Measurements from ENCODE around the gene HSF5. TPM values are rescaled to one million over a fixed set of nuclear protein-coding genes. Genes with fewer than 3 reads are reported as not detected.

HSF5 gene
- polyA plus RNA-seq, 3 donors, result 0.19 to 0.36 (median 0.27) TPM

- DNase-seq, result no peak
These were observed 102.8 kb downstream of the HSF5 start for GRCh38 chr17:58385359-58385899.

- DNase-seq, result no peak
These were observed 103.3 kb downstream of the HSF5 start for GRCh38 chr17:58384897-58385296.

DNA sequence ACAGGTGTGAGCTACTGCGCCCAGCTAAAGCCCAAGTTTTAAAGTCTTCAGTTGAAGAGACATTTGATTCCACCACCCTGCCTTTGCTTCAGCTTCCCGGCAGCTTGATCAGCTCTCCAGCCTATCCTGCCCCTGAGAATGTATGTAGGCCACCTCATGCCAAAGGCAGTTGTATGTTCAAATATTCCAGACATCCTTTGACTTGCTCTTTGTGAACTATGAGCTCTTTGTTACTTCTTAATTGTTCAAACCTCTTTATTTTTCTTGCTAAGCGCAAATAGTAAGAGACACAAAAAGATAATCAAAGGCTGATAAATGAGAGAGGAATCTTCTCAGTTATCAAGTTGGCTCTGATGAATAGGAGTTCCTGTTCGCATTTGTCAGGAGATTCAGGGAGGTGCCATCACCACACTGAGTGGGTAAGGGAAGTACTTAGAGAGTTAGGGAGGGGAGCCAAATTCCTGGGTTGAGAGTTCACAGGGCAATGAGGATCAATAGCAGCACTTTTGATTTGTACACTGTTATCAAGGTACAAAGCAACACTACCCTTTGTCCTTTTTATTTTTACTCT, 104.2 kb downstream of the HSF5 start:
- no peak for DNase-seq

- no peak for DNase-seq
These were observed 105.4 kb downstream of the HSF5 start for GRCh38 chr17:58382872-58383242.

GRCh38 chr17:58382108-58382871, 105.9 kb downstream of the HSF5 start:
- no peak for DNase-seq

DNA sequence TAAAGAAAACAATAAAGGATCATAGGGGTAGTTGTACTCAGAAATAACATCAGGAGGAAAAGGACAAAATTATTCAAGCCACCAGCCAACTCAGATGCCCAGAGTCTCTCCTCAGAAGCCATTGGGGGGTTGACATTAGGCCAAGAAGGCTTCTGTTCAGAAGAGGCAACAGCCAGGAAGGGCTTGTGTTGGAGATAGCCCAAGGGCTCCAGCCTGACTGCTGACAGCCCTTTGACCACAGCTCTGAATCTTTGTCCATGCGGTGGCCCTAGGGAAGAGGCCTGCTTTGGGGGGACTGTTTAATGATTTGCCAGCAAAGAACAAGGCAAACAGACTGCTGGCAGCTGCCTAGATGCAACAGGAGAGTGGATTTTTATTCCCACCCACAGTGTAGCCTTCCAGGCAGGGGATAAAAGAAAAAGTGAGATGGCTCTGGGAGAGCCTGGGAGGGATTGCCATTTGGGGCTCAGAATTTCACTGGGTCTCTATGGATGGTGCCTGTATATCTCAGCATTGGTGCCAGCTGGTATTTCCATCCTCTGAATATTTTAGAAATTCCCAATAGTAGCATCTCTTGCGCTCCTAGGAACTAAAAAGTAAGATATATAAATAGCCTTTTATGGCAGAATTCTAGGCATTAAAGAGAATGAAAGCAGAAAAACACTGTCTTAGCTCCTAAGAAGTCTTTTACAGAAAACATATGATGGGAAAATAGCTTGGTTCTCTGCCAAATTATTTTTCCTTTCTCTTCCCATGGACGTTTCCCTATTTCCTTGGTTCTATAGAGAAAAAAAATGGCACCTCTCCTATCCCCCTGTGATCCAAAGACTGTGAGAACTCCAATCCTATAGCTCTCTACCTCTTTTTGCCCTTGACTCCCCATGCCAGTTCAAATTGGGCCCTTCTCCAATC, 106.8 kb downstream of the HSF5 start:
- DNase-seq, result no peak

GRCh38 chr17:58380207-58381123, 107.7 kb downstream of the HSF5 start:
- DNase-seq, result no peak

DNA sequence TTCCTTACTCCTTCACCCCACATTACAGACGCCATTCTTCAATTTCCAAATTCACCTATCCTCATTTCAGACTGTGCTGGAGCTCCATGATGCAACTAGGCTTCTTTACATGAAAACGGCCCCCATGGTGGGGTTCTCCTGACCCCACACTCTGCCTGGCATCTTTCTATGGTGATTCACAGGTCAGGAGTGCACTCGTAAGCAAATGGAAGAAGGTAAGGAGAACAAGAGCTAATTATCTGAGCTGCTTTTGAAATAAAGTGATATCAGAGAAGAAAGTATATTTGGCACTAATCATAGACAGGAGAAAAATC, 108.7 kb downstream of the HSF5 start:
- DNase-seq, result no peak

DNA sequence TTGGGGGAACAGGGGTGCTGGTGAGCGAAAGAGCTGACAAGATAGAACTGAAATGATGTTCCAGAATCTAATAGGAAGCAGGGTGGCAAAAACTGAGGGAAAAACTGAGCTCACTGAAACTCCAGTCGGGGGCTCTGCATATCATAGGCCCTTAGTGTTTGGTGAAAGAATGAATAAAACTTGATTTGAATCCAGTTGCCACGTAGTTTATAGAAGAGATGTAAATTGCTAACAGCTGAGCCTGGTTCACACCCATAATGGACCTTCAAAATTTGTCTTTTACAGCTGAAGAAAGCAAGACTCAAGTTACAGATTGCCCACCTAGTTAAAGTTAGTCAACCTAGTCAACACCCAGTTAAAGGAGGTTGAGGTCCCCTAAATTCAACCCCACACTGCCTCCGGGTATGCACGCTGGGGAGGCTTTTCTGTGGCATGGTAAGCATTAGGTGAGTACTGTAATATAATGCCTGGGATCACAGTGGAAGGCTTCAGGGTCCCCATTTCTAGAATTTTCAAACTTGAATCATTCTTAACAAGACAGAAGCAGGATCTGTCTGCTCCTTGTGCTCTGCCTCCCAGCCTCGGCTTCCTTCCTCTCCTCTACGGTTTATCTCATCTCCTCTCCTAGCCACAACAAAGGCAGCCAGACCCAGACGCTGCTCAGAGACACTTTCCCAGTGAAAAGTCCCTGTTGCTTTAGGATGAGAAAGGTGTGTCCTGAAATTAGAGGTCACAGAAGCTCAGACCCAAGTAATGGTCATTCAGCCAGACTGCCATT, 109.3 kb downstream of the HSF5 start:
- no peak for DNase-seq

GRCh38 chr17:58377661-58378060, 110.5 kb downstream of the HSF5 start:
- DNase-seq, result no peak

GRCh38 chr17:58377093-58377601, 111.1 kb downstream of the HSF5 start:
- peak; percentile 68 for DNase-seq

- no peak for DNase-seq
These were observed 111.7 kb downstream of the HSF5 start for GRCh38 chr17:58376472-58377000.

DNA sequence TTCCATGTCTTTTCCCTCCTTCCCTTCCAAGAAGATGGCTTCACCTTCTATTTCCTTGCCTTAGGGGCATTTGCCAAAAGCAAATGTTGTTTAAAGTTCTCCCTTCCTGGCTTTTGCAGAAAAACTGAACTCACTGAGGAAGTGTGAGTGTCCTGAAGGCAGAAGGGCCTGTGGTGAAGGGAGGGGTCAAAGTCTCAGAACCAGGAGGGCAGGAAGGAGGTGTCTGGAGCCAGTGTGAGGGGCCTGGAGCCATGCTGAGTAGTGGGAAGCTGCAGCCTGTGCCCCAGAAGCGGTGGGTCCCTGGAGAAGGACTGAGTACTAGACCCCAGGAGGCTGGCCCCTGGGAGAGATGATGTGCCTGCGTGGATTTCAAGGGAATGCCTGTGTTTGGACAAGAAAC, 112.4 kb downstream of the HSF5 start:
- no peak for DNase-seq

GRCh38 chr17:58375256-58375655, 113.0 kb downstream of the HSF5 start:
- DNase-seq, result no peak

DNA sequence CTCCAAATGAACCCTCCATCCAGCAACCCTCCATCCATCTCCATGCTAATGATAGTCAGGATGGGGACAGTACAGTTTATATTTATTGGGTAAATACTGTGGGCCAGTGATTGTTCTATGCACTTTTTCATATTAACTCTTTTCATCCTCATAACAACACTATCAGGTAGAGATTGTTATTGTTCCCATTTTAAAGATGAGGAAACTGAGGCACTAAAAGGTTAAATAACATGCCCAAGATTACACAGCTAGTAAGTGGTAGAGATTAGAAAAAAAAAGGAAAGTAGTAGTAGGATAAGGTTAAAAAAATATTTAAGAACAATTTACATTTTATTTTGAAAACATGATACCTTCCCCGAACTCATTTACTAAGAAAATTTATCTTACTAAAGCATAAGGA, 114.3 kb downstream of the HSF5 start:
- no peak for DNase-seq

GRCh38 chr17:58373003-58373402, 115.2 kb downstream of the HSF5 start:
- DNase-seq, result no peak

- no peak for DNase-seq
These were observed 116.8 kb downstream of the HSF5 start for GRCh38 chr17:58371300-58371950.

GRCh38 chr17:58370716-58371115, 117.5 kb downstream of the HSF5 start:
- DNase-seq, result no peak

DNA sequence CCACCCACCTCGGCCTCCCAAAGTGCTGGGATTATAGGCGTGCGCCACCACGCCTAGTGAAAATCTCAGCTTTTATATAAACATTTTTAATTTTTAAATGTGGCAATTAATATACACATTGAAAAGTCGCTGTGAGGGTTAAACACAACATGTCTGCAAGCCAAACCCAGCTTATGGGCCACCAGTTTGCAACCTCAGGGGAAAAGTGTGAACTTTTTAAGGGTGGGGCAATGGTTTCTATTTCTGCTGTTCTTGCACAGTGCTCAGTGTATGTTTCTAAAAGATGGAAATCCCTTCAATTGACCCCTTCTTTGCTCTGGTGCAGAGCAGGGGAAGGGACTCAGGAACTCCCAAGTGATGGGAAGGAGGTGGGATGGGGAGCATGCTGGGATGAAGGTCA, 117.9 kb downstream of the HSF5 start:
- no peak for DNase-seq

Measured in renal pelvis (tissue), 4 donors.